ENCODE measurements around the gene VAMP5. TPM values are rescaled to one million over a fixed set of nuclear protein-coding genes. Genes with fewer than 3 reads are reported as not detected.
A peak's percentile ranks its signal among the peaks of the same experiment; 100 is the strongest.
"Not testable (repeated sequence)": the region's sequence is repeated elsewhere in the genome, so short reads cannot be mapped to it uniquely, and the experiment has no call there.

Gene VAMP5
- total RNA-seq = 41.0 and 41.3 TPM in 2 replicates

- no peaks in the 10 kb centered on the region for H3K27me3 Mint-ChIP-seq (ENCODE audit: low read depth)
- intact Hi-C loops (cut with micrococcal nuclease) = no loop called here
- no peaks in the 10 kb centered on the region for H3K9me3 Mint-ChIP-seq
- peaks cover 41% of the 10 kb centered on the region for H3K4me1 Mint-ChIP-seq (ENCODE audit: low read depth)
- no peak for DNase-seq (ENCODE audit: low spot score)
- H3K4me3 Mint-ChIP-seq (ENCODE audit: low read depth) = peak within 1 kb of the TSS; percentile 85
- peak within 1 kb of the TSS; percentile 91 for H3K27ac Mint-ChIP-seq
- peaks cover 29% of the 10 kb centered on the region for H3K36me3 Mint-ChIP-seq (ENCODE audit: low read depth)
These were observed at the start of gene VAMP5 for GRCh38 chr2:85584354-85584856. Gene VAMP5 (plus strand): TSS chr2:85584431. CDS start chr2:85584491, 60 bp downstream.

GRCh38 chr2:85534881-85535280 is 49.4 kb upstream of the VAMP5 start:
- Mint-ChIP-seq H3K4me1 (ENCODE audit: low read depth) (peaks cover 17% of the 10 kb centered on the region), H3K36me3 (ENCODE audit: low read depth) (peaks cover 17% of the 10 kb centered on the region), H3K9me3 (no peaks in the 10 kb centered on the region), H3K27ac (no peak overlapping the region), H3K4me3 (ENCODE audit: low read depth) (no peak overlapping the region), H3K27me3 (ENCODE audit: low read depth) (no peaks in the 10 kb centered on the region)
- no peak for DNase-seq (ENCODE audit: low spot score)
- intact Hi-C loops (cut with micrococcal nuclease) = loop anchor here (5.0 kb wide), 1 partner anchor 67 kb away; the partner anchor contains the start of gene TMEM150A

- intact Hi-C loops (cut with micrococcal nuclease) = loop anchor here (5.0 kb wide), 1 partner anchor 66 kb away; the partner anchor contains the start of gene TMEM150A
- Mint-ChIP-seq H3K9me3 (no peaks in the 10 kb centered on the region), H3K27ac (no peak overlapping the region), H3K36me3 (ENCODE audit: low read depth) (peaks cover 33% of the 10 kb centered on the region), H3K4me3 (ENCODE audit: low read depth) (no peak overlapping the region), H3K27me3 (ENCODE audit: low read depth) (no peaks in the 10 kb centered on the region), H3K4me1 (ENCODE audit: low read depth) (peaks cover 24% of the 10 kb centered on the region)
- DNase-seq (ENCODE audit: low spot score) = no peak
These were observed 47.8 kb upstream of the VAMP5 start for GRCh38 chr2:85536479-85536878.

GRCh38 chr2:85537600-85538506 is 46.4 kb upstream of the VAMP5 start:
- peak; percentile 28 for DNase-seq (ENCODE audit: low spot score)
- peaks cover 38% of the 10 kb centered on the region for H3K4me1 Mint-ChIP-seq (ENCODE audit: low read depth)
- peaks cover 47% of the 10 kb centered on the region for H3K36me3 Mint-ChIP-seq (ENCODE audit: low read depth)
- peak overlapping the region; percentile 97 for H3K4me3 Mint-ChIP-seq (ENCODE audit: low read depth)
- no peaks in the 10 kb centered on the region for H3K27me3 Mint-ChIP-seq (ENCODE audit: low read depth)
- intact Hi-C loops (cut with micrococcal nuclease) = loop anchor here (1.0 to 5.0 kb wide), 5 partner anchors 23 to 211 kb away; partner anchors contain the start of genes GGCX, TGOLN2 and TMEM150A
- no peaks in the 10 kb centered on the region for H3K9me3 Mint-ChIP-seq
- H3K27ac Mint-ChIP-seq = peak overlapping the region; percentile 97

- DNase-seq (ENCODE audit: low spot score) = peak; percentile 85
- H3K4me1 Mint-ChIP-seq (ENCODE audit: low read depth) = peaks cover 43% of the 10 kb centered on the region
- no peaks in the 10 kb centered on the region for H3K9me3 Mint-ChIP-seq
- intact Hi-C loops (cut with micrococcal nuclease) = loop anchor here (1.0 to 5.0 kb wide), 6 partner anchors 22 to 212 kb away; partner anchors contain the start of genes GGCX, SH2D6, TGOLN2 and TMEM150A
- H3K36me3 Mint-ChIP-seq (ENCODE audit: low read depth) = peaks cover 56% of the 10 kb centered on the region
- no peaks in the 10 kb centered on the region for H3K27me3 Mint-ChIP-seq (ENCODE audit: low read depth)
- peak within 1 kb of the TSS; percentile 97 for H3K4me3 Mint-ChIP-seq (ENCODE audit: low read depth)
- H3K27ac Mint-ChIP-seq = peak within 1 kb of the TSS; percentile 97
These were observed 45.5 kb upstream of the VAMP5 start, which contains the start of gene MAT2A for GRCh38 chr2:85538507-85539360. Gene MAT2A (plus strand): TSS chr2:85539168. CDS start chr2:85539288, 120 bp downstream.

- intact Hi-C loops (cut with micrococcal nuclease) = loop anchor here (1.0 to 5.0 kb wide), 5 partner anchors 21 to 213 kb away; partner anchors contain the start of genes GGCX, SH2D6, TGOLN2 and TMEM150A
- peaks cover 64% of the 10 kb centered on the region for H3K36me3 Mint-ChIP-seq (ENCODE audit: low read depth)
- peak overlapping the region; percentile 97 for H3K27ac Mint-ChIP-seq
- peak; percentile 75 for DNase-seq (ENCODE audit: low spot score)
- peak overlapping the region; percentile 97 for H3K4me3 Mint-ChIP-seq (ENCODE audit: low read depth)
- no peaks in the 10 kb centered on the region for H3K27me3 Mint-ChIP-seq (ENCODE audit: low read depth)
- H3K4me1 Mint-ChIP-seq (ENCODE audit: low read depth) = peaks cover 49% of the 10 kb centered on the region
- H3K9me3 Mint-ChIP-seq = no peaks in the 10 kb centered on the region
These were observed 44.7 kb upstream of the VAMP5 start for GRCh38 chr2:85539361-85540132.

GRCh38 chr2:85540133-85540648 is 44.0 kb upstream of the VAMP5 start:
- DNase-seq (ENCODE audit: low spot score) = no peak
- H3K36me3 Mint-ChIP-seq (ENCODE audit: low read depth) = peaks cover 71% of the 10 kb centered on the region
- no peaks in the 10 kb centered on the region for H3K9me3 Mint-ChIP-seq
- peaks cover 49% of the 10 kb centered on the region for H3K4me1 Mint-ChIP-seq (ENCODE audit: low read depth)
- H3K4me3 Mint-ChIP-seq (ENCODE audit: low read depth) = peak overlapping the region; percentile 97
- intact Hi-C loops (cut with micrococcal nuclease) = no loop called here
- H3K27ac Mint-ChIP-seq = peak overlapping the region; percentile 84
- no peaks in the 10 kb centered on the region for H3K27me3 Mint-ChIP-seq (ENCODE audit: low read depth)

- Mint-ChIP-seq H3K27me3 (ENCODE audit: low read depth) (no peaks in the 10 kb centered on the region), H3K4me3 (ENCODE audit: low read depth) (peak overlapping the region; percentile 97), H3K36me3 (ENCODE audit: low read depth) (peaks cover 79% of the 10 kb centered on the region), H3K27ac (no peak overlapping the region), H3K9me3 (no peaks in the 10 kb centered on the region), H3K4me1 (ENCODE audit: low read depth) (peaks cover 44% of the 10 kb centered on the region)
- intact Hi-C loops (cut with micrococcal nuclease) = no loop called here
- no peak for DNase-seq (ENCODE audit: low spot score)
These were observed 43.0 kb upstream of the VAMP5 start for GRCh38 chr2:85541262-85541661.

GRCh38 chr2:85541753-85542457 is 42.3 kb upstream of the VAMP5 start:
- intact Hi-C loops (cut with micrococcal nuclease) = no loop called here
- Mint-ChIP-seq H3K27ac (no peak overlapping the region), H3K4me1 (ENCODE audit: low read depth) (peaks cover 38% of the 10 kb centered on the region), H3K4me3 (ENCODE audit: low read depth) (peak overlapping the region; percentile 97), H3K27me3 (ENCODE audit: low read depth) (no peaks in the 10 kb centered on the region), H3K36me3 (ENCODE audit: low read depth) (peaks cover 80% of the 10 kb centered on the region), H3K9me3 (no peaks in the 10 kb centered on the region)
- no peak for DNase-seq (ENCODE audit: low spot score)

- no peak for DNase-seq (ENCODE audit: low spot score)
- peak overlapping the region; percentile 97 for H3K4me3 Mint-ChIP-seq (ENCODE audit: low read depth)
- no peaks in the 10 kb centered on the region for H3K9me3 Mint-ChIP-seq
- intact Hi-C loops (cut with micrococcal nuclease) = no loop called here
- peak overlapping the region; percentile 21 for H3K27ac Mint-ChIP-seq
- H3K4me1 Mint-ChIP-seq (ENCODE audit: low read depth) = peaks cover 33% of the 10 kb centered on the region
- peaks cover 82% of the 10 kb centered on the region for H3K36me3 Mint-ChIP-seq (ENCODE audit: low read depth)
- no peaks in the 10 kb centered on the region for H3K27me3 Mint-ChIP-seq (ENCODE audit: low read depth)
These were observed 41.5 kb upstream of the VAMP5 start for GRCh38 chr2:85542777-85543176.

- H3K9me3 Mint-ChIP-seq; DNase-seq (ENCODE audit: low spot score); H3K4me3 Mint-ChIP-seq (ENCODE audit: low read depth); H3K27me3 Mint-ChIP-seq (ENCODE audit: low read depth); intact Hi-C loops (cut with micrococcal nuclease): not testable (repeated sequence)
- Mint-ChIP-seq H3K27ac (peak overlapping the region; percentile 62), H3K4me1 (ENCODE audit: low read depth) (peaks cover 32% of the 10 kb centered on the region), H3K36me3 (ENCODE audit: low read depth) (peaks cover 83% of the 10 kb centered on the region)
These were observed 40.0 kb upstream of the VAMP5 start for GRCh38 chr2:85544254-85544691.

Measured in activated T-helper 2 cell treated with anti-CD3 and anti-CD28 coated beads, Interferon-gamma antibody, Interleukin-2, Interleukin-4, amounts not matched to agents 10 μg/mL and 5 μg/mL and 100 μg/mL, durations not matched to agents 14 hours and 24 hours and 36 hours (primary cell).